Keratinocyte (primary cell): Measurements from ENCODE around the gene SLC5A1. TPM values are rescaled to one million over a fixed set of nuclear protein-coding genes. Genes with fewer than 3 reads are reported as not detected.

Source experiments
- DNase-seq: peaks from one replicate; pipeline ENCODE4 v3.0.0-alpha.2; 2011; ENCODE audit warnings: low read depth, missing footprints, low spot score
- FAIRE-seq: peaks from 2 replicates; lab custom pipeline; 2011; peaks lifted over from hg19 to GRCh38; lab: Jason Lieb, UNC
- H2AFZ ChIP-seq: 2 replicates; pipeline ENCODE4 v1.6.0; 2012; ENCODE audit warnings: low read length, control low read depth, inconsistent platforms; ENCODE audit not compliant: control insufficient read depth
- H3K27ac ChIP-seq: 2 replicates; pipeline ENCODE4 v1.5.1; 2011; ENCODE audit warnings: low read length; ENCODE audit not compliant: control insufficient read depth, insufficient read depth
- H3K27me3 ChIP-seq: 3 replicates; pipeline ENCODE4 v1.6.0; 2011; ENCODE audit warnings: low read length; ENCODE audit not compliant: control insufficient read depth, insufficient read depth; ENCODE audit errors: extremely low read depth
- H3K36me3 ChIP-seq, 2 experiments: 2 replicates in 1 of 2; 3 replicates in 1 of 2; pipeline ENCODE4 v1.5.1; 2011; ENCODE audit warnings: low read length in 2 of 2, mild to moderate bottlenecking in 1 of 2; ENCODE audit not compliant: control insufficient read depth in 2 of 2, insufficient read depth in 2 of 2; ENCODE audit errors: extremely low read depth in 1 of 2
- H3K4me1 ChIP-seq: 3 replicates; pipeline ENCODE4 v1.5.1; 2011; ENCODE audit warnings: low read length; ENCODE audit not compliant: control insufficient read depth, insufficient read depth; ENCODE audit errors: extremely low read depth
- H3K4me2 ChIP-seq: 3 replicates; pipeline ENCODE4 v1.6.0; 2011; ENCODE audit warnings: low read depth, low read length; ENCODE audit not compliant: control insufficient read depth, insufficient read depth; ENCODE audit errors: extremely low read depth
- H3K4me3 ChIP-seq, 3 experiments: fragments of 200-600 bp in 1 of 3; sonication (generic) in 1 of 3; 2 replicates in 2 of 3; 3 replicates in 1 of 3; pipeline ENCODE4 v1.5.1; 2011 to 2016; ENCODE audit warnings: low read length in 3 of 3, mild to moderate bottlenecking in 3 of 3, control low read depth in 2 of 3, inconsistent platforms in 1 of 3, low read depth in 1 of 3, mixed read lengths in 1 of 3, mixed run types in 1 of 3, moderate library complexity in 1 of 3; ENCODE audit not compliant: control insufficient read depth in 2 of 3, insufficient read depth in 2 of 3; ENCODE audit errors: extremely low read depth in 1 of 3
- H3K79me2 ChIP-seq: 2 replicates; pipeline ENCODE4 v1.6.0; 2012; ENCODE audit warnings: low read length; ENCODE audit not compliant: control insufficient read depth, insufficient read depth
- H3K9ac ChIP-seq: 3 replicates; pipeline ENCODE4 v1.6.0; 2011; ENCODE audit warnings: low read length; ENCODE audit not compliant: control insufficient read depth, insufficient read depth; ENCODE audit errors: extremely low read depth
- H3K9me1 ChIP-seq: 3 replicates; pipeline ENCODE4 v1.6.0; 2011; ENCODE audit warnings: low read length; ENCODE audit not compliant: control insufficient read depth, insufficient read depth; ENCODE audit errors: extremely low read depth
- H3K9me3 ChIP-seq: 2 replicates; pipeline ENCODE4 v1.5.1; 2012; ENCODE audit warnings: low read depth, low read length; ENCODE audit not compliant: control insufficient read depth
- H4K20me1 ChIP-seq: 3 replicates; pipeline ENCODE4 v1.6.0; 2011; ENCODE audit warnings: low read length; ENCODE audit not compliant: control insufficient read depth, insufficient read depth; ENCODE audit errors: extremely low read depth
- EZH2 ChIP-seq: IDR thresholded peaks from one replicate; pipeline ENCODE4 v1.6.1; 2012; ENCODE audit warnings: inconsistent platforms, mild to moderate bottlenecking, low read length, moderate library complexity
- dilution Hi-C: fragments of 300-500 bp; cut with MboI; formaldehyde crosslinking; loops from one replicate; pipeline ENCODE4 v1.7.0; 2020; ENCODE audit warnings: low sequenced_read_pairs; ENCODE audit not compliant: extremely low pct_ligation_motif_present
- polyA plus RNA-seq, 5 experiments: library from polyadenylated mRNA; depleted of rRNA in 3 of 5; stranded (reverse) in 3 of 5; stranded (forward) in 1 of 5; unstranded in 1 of 5; fragments of >200 nt; gene quantifications; 1 replicate in 1 of 5; 2 replicates in 3 of 5; 3 replicates in 1 of 5; pipeline versions ENCODE4 v1.2.1 to v1.2.3, GENCODE V29; 2011 to 2012; ENCODE audit warnings: missing spikeins in 2 of 5, low read depth in 1 of 5, low replicate concordance in 1 of 5
- TF ChIP-seq, protein P1 (sequence below), 3 experiments: IDR thresholded peaks in 1 of 3; conservative IDR thresholded peaks in 1 of 3; optimal IDR thresholded peaks in 1 of 3; 2 replicates in 2 of 3; 3 replicates in 1 of 3; pipeline versions ENCODE3 to v1.5.1; 2011; ENCODE audit warnings: low read length in 3 of 3, mild to moderate bottlenecking in 3 of 3, moderate library complexity in 2 of 3, control low read depth in 1 of 3, inconsistent platforms in 1 of 3; ENCODE audit not compliant: insufficient read depth in 2 of 3; ENCODE audit errors: extremely low read depth in 1 of 3

Gene SLC5A1
- polyA plus RNA-seq, 1 donor (not counting 4 experiments of a cell fraction or from before 2014, with no cell fraction given), result 2.0 TPM

- FAIRE-seq, result no peak
- H2AFZ ChIP-seq, result no peak overlapping the region
- dilution Hi-C loops, result no loop called here
- TF ChIP-seq EZH2, result no peak
- TF ChIP-seq, protein P1, sequence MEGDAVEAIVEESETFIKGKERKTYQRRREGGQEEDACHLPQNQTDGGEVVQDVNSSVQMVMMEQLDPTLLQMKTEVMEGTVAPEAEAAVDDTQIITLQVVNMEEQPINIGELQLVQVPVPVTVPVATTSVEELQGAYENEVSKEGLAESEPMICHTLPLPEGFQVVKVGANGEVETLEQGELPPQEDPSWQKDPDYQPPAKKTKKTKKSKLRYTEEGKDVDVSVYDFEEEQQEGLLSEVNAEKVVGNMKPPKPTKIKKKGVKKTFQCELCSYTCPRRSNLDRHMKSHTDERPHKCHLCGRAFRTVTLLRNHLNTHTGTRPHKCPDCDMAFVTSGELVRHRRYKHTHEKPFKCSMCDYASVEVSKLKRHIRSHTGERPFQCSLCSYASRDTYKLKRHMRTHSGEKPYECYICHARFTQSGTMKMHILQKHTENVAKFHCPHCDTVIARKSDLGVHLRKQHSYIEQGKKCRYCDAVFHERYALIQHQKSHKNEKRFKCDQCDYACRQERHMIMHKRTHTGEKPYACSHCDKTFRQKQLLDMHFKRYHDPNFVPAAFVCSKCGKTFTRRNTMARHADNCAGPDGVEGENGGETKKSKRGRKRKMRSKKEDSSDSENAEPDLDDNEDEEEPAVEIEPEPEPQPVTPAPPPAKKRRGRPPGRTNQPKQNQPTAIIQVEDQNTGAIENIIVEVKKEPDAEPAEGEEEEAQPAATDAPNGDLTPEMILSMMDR (optimal IDR thresholded peaks at IDR 0.05 in 1 of 3, IDR thresholded peaks at IDR 0.05 in 1 of 3, conservative IDR thresholded peaks at IDR 0.05 in 1 of 3; ENCODE audit: extremely low read depth in 1 of 3, insufficient read depth in 2 of 3, low read length in 3 of 3), result no peak
- no peaks in the 10 kb centered on the region for H4K20me1 ChIP-seq
- no peaks in the 10 kb centered on the region for H3K36me3 ChIP-seq
- H3K4me1 ChIP-seq, result no peaks in the 10 kb centered on the region
- H3K9me1 ChIP-seq, result no peaks in the 10 kb centered on the region
- no peak overlapping the region for H3K9ac ChIP-seq
- no peak overlapping the region for H3K4me2 ChIP-seq
- DNase-seq, result no peak
- H3K4me3 ChIP-seq, result no peak overlapping the region
- no peak overlapping the region for H3K27ac ChIP-seq
- no peaks in the 10 kb centered on the region for H3K9me3 ChIP-seq
- H3K27me3 ChIP-seq, result peaks cover 5% of the 10 kb centered on the region
- H3K79me2 ChIP-seq, result no peaks in the 10 kb centered on the region
These were observed 24.6 kb downstream of the SLC5A1 start for GRCh38 chr22:32067613-32068012.

DNA sequence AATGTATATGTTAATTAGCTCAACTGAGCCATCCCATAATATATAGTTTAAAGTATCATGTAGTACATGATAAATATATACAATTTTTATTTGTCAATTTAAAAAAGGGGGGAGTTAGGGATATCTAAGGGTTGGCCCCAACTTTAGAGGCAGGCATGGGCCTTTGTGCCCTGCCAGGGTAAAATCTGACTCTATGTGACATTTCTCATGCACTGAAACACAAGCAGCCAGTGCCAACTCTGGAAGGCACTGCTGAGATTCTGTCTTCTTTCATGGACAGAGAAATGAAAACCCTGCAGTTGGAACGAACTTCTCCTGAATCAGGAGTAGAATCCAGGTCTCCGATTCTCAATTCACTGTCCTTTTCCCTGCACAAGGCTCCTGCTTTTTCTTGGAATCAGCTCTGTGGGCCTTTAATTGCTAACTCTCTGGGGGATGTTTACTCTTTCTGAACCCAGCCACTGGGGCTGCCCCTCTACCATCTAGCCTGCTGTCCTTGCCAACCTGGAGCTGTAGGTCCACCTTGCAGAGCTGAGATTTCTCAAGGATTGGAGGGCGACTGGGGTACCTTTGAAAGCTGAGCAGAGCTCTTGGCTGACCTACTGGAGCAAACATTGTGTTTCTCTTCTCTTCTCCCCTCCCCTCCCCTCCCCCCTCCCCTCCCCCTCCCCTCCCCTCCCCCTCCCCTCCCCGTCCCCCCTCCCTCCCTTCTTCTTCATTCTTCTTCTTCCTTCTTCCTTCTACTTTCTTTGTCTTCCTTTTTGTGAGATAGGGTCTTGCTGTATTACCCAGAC, 26.7 kb downstream of the SLC5A1 start:
- Histone ChIP-seq H3K4me2 (no peak overlapping the region), H3K27ac (no peak overlapping the region), H3K4me3 (no peak overlapping the region), H3K9me3 (no peaks in the 10 kb centered on the region), H3K79me2 (no peaks in the 10 kb centered on the region), H3K27me3 (peaks cover 15% of the 10 kb centered on the region), H3K4me1 (no peaks in the 10 kb centered on the region), H3K9me1 (no peaks in the 10 kb centered on the region), H2AFZ (no peak overlapping the region), H3K36me3 (no peaks in the 10 kb centered on the region), H4K20me1 (no peaks in the 10 kb centered on the region), H3K9ac (no peak overlapping the region)
- no peak for DNase-seq
- no peak for TF ChIP-seq EZH2
- TF ChIP-seq, protein P1 (optimal IDR thresholded peaks at IDR 0.05 in 1 of 3, IDR thresholded peaks at IDR 0.05 in 1 of 3, conservative IDR thresholded peaks at IDR 0.05 in 1 of 3; ENCODE audit: extremely low read depth in 1 of 3, insufficient read depth in 2 of 3, low read length in 3 of 3), result no peak
- FAIRE-seq, result no peak
- dilution Hi-C loops, result no loop called here
